WERI-Rb-1 (cell line): Measurements from ENCODE around the gene HEG1.

Source experiments
- DNase-seq: peaks from one replicate; pipeline ENCODE4 v3.0.0-alpha.2; 2020
- H3K27ac ChIP-seq: fragments of 250-450 bp; sonication (Bioruptor Pico); 2 replicates; pipeline ENCODE4 v1.5.1; 2020; ENCODE audit warnings: mild to moderate bottlenecking, moderate library complexity
- H3K27me3 ChIP-seq: fragments of 250-450 bp; sonication (Bioruptor Pico); 2 replicates; pipeline ENCODE4 v1.5.1; 2021; ENCODE audit warnings: mild to moderate bottlenecking, low read depth, moderate library complexity; ENCODE audit not compliant: insufficient read depth, severe bottlenecking
- H3K36me3 ChIP-seq: fragments of 250-450 bp; sonication (Bioruptor Pico); 2 replicates; pipeline ENCODE4 v1.5.1; 2020; ENCODE audit warnings: mild to moderate bottlenecking, moderate library complexity
- H3K4me3 ChIP-seq: 2 replicates; pipeline ENCODE4 v1.5.1; 2011; ENCODE audit warnings: low read depth, mild to moderate bottlenecking, control low read depth, low read length
- H3K9me3 ChIP-seq: fragments of 250-450 bp; sonication (Bioruptor Pico); 2 replicates; pipeline ENCODE4 v1.5.1; 2021; ENCODE audit warnings: mild to moderate bottlenecking, moderate library complexity; ENCODE audit not compliant: severe bottlenecking
- TF ChIP-seq, protein P1 (sequence below): IDR thresholded peaks from 2 replicates; pipeline ENCODE4 v1.5.1; 2011; ENCODE audit warnings: low read depth, mild to moderate bottlenecking, control low read depth, inconsistent platforms, low read length

Gene HEG1

DNA sequence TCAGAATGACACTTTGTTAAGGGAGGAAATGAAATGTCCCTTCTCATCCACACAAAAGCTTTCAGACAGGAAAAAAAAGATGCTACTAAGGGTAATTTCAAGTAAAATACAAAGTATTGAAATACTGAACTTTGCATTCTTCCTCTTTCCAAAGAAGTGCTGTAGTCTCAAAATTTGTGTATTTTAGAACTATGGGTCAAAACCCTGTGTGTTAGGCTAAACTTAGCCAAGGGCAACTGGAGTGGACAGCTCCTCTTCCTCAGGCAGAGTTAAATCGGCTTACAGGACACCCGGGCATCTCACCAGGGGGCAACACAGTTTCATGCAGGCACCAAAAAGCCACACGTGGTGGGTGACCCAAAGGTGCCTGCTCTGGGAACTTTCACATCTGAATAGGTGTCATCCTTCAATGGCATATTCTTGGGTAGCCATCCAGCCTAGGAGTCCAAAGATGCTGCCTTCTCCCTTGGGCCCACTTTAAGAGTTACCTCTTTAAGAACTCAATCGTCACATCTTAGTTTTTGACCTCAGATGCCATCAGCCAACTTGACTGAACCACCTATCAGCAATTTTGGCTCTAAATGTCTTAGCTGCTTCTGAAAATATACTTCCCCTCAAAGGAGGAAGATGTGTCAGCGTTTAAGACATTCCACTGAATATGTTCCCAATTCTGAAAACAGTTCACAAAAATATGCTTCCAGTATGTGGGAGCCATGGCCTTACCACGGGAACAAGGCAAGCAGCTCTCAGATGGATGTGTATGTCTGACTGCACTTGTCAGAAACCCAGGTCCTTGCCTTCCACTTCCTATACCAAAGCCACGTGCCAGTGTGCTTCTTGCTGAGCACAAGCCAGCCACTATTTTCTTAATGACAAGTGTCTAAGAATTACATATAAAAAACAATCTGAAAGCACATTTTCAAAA, 89.0 kb downstream of the HEG1 start:
- H3K27me3 ChIP-seq: no peaks in the 10 kb centered on the region
- peaks cover 40% of the 10 kb centered on the region for H3K36me3 ChIP-seq
- TF ChIP-seq, protein P1, sequence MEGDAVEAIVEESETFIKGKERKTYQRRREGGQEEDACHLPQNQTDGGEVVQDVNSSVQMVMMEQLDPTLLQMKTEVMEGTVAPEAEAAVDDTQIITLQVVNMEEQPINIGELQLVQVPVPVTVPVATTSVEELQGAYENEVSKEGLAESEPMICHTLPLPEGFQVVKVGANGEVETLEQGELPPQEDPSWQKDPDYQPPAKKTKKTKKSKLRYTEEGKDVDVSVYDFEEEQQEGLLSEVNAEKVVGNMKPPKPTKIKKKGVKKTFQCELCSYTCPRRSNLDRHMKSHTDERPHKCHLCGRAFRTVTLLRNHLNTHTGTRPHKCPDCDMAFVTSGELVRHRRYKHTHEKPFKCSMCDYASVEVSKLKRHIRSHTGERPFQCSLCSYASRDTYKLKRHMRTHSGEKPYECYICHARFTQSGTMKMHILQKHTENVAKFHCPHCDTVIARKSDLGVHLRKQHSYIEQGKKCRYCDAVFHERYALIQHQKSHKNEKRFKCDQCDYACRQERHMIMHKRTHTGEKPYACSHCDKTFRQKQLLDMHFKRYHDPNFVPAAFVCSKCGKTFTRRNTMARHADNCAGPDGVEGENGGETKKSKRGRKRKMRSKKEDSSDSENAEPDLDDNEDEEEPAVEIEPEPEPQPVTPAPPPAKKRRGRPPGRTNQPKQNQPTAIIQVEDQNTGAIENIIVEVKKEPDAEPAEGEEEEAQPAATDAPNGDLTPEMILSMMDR: no peak
- no peak for DNase-seq
- H3K4me3 ChIP-seq: no peak overlapping the region
- H3K27ac ChIP-seq: no peak overlapping the region
- H3K9me3 ChIP-seq: no peaks in the 10 kb centered on the region

DNA sequence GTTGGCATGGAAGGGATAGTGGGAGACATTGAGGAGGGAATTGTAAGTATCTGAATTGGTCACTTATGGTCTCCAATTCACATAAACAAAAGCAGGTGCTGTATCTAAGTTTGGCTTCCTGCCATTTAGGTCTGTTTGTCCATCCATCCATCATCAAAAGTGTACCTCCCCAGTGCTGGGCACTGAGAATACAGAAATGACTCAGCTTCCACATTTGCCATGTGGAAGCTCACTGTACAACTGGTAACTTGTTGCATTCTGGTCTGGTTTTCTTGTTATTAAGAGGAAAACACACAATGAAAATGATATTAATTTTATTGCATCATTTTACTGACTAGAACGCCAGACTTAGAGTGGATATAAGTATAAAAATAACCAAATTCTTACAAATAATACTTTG, 90.4 kb downstream of the HEG1 start:
- Histone ChIP-seq H3K27me3 (no peaks in the 10 kb centered on the region), H3K27ac (no peak overlapping the region), H3K4me3 (no peak overlapping the region), H3K9me3 (no peaks in the 10 kb centered on the region), H3K36me3 (peaks cover 29% of the 10 kb centered on the region)
- no peak for DNase-seq
- TF ChIP-seq, protein P1: no peak

DNA sequence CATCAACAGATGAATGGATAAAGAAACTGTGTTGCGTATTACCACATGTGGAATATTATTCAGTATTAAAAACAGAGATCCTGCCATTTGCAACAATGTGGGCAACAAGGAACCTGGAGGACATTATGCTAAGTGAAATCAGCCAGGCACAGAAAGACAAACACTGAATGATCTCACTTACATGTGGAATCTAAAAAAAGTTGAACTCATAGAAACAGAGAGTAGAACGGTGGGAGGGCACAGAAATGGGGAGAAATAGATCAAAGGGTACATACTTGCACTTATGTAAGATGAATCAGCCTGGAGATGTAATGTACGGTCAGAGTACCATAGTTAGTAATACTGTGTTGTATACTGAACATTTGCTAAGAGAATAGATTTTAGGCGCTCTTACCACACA, 91.4 kb downstream of the HEG1 start:
- Histone ChIP-seq H3K36me3 (peaks cover 19% of the 10 kb centered on the region), H3K27ac (no peak overlapping the region), H3K27me3 (no peaks in the 10 kb centered on the region), H3K4me3 (no peak overlapping the region), H3K9me3 (no peaks in the 10 kb centered on the region)
- TF ChIP-seq, protein P1: no peak
- no peak for DNase-seq

DNA sequence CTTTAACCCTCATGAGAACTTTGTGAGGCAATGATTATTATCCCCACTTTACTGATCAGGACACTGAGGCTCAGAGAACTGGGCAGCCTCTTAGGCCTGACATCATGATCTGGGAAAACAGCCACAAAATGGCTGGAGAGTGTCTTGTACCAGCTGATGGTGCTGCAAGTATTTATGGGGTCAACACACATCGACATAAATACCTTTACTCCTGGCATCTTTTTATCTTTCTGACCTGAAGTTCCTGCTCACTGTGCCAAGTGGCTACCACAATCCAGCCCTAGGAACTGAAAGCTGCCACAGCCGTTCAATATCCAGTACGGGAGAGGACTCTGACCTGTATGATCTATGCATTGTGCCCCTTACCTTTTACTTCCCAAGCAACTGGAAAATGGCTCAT, 92.0 kb downstream of the HEG1 start:
- Histone ChIP-seq H3K9me3 (no peaks in the 10 kb centered on the region), H3K4me3 (no peak overlapping the region), H3K27ac (no peak overlapping the region), H3K36me3 (peaks cover 13% of the 10 kb centered on the region), H3K27me3 (no peaks in the 10 kb centered on the region)
- TF ChIP-seq, protein P1: no peak
- DNase-seq: no peak

DNA sequence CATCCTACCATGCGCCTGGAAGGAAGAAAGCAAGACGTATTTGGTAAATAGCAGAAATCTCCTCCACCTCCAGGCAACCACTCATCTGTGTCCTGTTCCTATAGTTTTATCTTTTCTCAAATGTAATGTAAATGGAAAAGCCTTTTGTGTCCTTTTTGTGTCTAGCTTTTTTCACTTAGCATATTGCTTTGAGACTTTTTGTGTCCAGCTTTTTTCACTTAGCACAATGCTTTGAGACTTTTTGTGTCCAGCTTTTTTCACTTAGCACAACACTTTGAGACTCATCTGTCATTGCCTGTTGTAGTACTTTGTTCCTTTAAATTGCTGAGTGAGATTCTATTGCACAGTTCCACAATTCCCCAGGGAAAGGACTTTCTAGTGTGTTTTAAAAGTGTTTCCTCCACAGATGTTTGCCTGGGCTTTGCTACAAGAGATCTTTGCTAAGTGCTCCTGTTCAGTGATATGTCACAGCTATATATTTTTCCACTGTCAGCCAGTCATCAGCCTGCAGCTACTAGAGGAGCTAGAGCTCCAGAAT, 93.3 kb downstream of the HEG1 start:
- no peaks in the 10 kb centered on the region for H3K27me3 ChIP-seq
- TF ChIP-seq, protein P1: no peak
- H3K27ac ChIP-seq: no peak overlapping the region
- H3K9me3 ChIP-seq: no peaks in the 10 kb centered on the region
- no peak for DNase-seq
- no peaks in the 10 kb centered on the region; the same call in 1 of the 2 replicates for H3K36me3 ChIP-seq
- H3K4me3 ChIP-seq: no peak overlapping the region

- Histone ChIP-seq H3K9me3 (no peaks in the 10 kb centered on the region), H3K27ac (no peak overlapping the region), H3K27me3 (no peaks in the 10 kb centered on the region), H3K36me3 (no peaks in the 10 kb centered on the region), H3K4me3 (no peak overlapping the region)
- DNase-seq: no peak
- TF ChIP-seq, protein P1: no peak
Observed at GRCh38 chr3:124960698-124961097, 95.1 kb downstream of the HEG1 start.
